ENCODE results near the gene NETO2.

DNA sequence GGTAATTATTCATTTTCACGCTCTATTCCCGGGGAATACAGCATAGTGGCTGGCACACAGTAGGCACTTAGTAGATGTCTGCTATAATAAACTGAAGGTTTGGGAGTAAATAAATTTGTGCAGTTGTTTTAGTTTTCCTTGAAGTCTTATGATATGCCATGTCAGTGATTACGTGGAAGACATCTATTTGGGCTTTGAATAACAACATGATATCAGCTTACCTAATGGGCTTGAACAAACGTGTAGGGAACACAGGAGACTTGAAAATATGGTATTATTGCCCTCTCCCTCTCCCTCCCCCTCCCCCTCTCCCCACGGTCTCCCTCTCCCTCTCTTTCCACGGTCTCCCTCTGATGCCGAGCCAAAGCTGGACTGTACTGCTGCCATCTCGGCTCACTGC is 36.3 kb upstream of the NETO2 start:
- TF ChIP-seq, protein P1, sequence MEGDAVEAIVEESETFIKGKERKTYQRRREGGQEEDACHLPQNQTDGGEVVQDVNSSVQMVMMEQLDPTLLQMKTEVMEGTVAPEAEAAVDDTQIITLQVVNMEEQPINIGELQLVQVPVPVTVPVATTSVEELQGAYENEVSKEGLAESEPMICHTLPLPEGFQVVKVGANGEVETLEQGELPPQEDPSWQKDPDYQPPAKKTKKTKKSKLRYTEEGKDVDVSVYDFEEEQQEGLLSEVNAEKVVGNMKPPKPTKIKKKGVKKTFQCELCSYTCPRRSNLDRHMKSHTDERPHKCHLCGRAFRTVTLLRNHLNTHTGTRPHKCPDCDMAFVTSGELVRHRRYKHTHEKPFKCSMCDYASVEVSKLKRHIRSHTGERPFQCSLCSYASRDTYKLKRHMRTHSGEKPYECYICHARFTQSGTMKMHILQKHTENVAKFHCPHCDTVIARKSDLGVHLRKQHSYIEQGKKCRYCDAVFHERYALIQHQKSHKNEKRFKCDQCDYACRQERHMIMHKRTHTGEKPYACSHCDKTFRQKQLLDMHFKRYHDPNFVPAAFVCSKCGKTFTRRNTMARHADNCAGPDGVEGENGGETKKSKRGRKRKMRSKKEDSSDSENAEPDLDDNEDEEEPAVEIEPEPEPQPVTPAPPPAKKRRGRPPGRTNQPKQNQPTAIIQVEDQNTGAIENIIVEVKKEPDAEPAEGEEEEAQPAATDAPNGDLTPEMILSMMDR (IDR thresholded peaks at IDR 0.05): no peak
- TF ChIP-seq POLR2AphosphoS5 (IDR thresholded peaks at IDR 0.05; ENCODE audit: low read depth, low read length) (no peak), SIN3A (IDR thresholded peaks at IDR 0.05; ENCODE audit: borderline replicate concordance, insufficient read depth, low read depth, low read length) (no peak), TCF7L2 (IDR thresholded peaks at IDR 0.05; ENCODE audit: low read depth, low read length) (no peak)
- TF ChIP-seq, protein P2, sequence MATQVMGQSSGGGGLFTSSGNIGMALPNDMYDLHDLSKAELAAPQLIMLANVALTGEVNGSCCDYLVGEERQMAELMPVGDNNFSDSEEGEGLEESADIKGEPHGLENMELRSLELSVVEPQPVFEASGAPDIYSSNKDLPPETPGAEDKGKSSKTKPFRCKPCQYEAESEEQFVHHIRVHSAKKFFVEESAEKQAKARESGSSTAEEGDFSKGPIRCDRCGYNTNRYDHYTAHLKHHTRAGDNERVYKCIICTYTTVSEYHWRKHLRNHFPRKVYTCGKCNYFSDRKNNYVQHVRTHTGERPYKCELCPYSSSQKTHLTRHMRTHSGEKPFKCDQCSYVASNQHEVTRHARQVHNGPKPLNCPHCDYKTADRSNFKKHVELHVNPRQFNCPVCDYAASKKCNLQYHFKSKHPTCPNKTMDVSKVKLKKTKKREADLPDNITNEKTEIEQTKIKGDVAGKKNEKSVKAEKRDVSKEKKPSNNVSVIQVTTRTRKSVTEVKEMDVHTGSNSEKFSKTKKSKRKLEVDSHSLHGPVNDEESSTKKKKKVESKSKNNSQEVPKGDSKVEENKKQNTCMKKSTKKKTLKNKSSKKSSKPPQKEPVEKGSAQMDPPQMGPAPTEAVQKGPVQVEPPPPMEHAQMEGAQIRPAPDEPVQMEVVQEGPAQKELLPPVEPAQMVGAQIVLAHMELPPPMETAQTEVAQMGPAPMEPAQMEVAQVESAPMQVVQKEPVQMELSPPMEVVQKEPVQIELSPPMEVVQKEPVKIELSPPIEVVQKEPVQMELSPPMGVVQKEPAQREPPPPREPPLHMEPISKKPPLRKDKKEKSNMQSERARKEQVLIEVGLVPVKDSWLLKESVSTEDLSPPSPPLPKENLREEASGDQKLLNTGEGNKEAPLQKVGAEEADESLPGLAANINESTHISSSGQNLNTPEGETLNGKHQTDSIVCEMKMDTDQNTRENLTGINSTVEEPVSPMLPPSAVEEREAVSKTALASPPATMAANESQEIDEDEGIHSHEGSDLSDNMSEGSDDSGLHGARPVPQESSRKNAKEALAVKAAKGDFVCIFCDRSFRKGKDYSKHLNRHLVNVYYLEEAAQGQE (IDR thresholded peaks at IDR 0.05; ENCODE audit: insufficient read depth in 1 of 2, low read depth in 2 of 2, low read length in 1 of 2): no peak
